ENCODE measurements around the gene AGR2.
A peak's percentile ranks its signal among the peaks of the same experiment; 100 is the strongest.
"Not testable (repeated sequence)": the region's sequence is repeated elsewhere in the genome, so short reads cannot be mapped to it uniquely, and the experiment has no call there.

Gene AGR2

DNA sequence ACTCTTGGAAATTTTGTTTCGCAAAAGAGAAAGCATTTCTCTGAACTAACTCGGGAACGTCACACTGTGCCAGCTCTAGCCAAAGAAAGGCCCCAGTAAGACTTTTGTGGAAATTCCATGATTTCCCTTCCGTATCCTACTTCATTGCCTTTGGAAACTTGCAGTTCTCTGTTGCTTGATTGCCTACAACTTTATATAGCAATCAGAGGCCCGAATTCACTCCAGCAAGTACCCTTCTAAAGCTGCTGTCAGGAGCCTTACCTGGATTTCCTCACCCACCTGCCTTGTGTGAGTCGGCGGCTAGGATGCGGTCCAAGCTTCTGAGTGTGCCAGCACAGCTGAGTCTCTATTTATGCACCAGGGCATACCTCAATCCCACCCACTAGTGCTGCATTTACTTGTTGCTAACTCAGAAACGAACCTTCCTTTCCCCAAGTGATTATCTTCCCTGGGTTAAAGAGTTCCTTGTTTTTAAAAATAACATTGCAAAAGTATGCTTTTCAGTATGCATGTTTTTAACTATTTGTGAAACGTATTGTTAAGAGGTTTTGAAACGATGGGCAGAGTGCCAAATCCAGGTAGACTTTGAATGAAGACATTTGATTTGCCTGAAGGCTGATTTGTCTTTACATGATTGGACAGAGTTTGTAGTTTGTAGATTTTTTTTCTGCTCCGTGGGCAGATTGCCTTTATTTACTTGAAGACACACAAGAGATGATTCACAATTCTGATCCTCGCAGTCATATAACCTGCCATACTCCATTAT lies at the start of gene AGR2:
Gene AGR2, minus strand, starts transcription at position 326 of the 766 bp plus-strand sequence. CDS start 3,203 bp downstream, outside the sequence.
- peak; percentile 41 for DNase-seq (ENCODE audit: low spot score)

DNA sequence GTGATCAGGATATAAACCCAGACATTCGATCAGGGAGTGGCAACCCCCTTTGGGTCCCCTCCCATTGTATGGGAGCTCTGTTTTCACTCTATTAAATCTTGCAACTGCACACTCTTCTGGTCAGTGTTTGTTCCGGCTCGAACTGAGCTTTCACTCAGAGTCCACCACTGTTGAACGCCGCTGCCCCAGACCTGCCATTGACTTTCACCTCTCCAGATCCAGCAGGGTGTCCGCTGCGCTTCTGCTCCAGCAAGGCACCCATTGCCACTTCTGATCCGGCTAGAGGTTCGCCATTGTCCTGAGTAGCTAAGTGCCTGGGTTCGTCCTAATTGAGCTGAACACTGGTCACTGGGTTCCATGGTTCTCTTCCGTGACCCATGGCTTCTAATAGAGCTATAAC lies 48.4 kb upstream of the AGR2 start:
- DNase-seq (ENCODE audit: low spot score), result not testable (repeated sequence)

DNA sequence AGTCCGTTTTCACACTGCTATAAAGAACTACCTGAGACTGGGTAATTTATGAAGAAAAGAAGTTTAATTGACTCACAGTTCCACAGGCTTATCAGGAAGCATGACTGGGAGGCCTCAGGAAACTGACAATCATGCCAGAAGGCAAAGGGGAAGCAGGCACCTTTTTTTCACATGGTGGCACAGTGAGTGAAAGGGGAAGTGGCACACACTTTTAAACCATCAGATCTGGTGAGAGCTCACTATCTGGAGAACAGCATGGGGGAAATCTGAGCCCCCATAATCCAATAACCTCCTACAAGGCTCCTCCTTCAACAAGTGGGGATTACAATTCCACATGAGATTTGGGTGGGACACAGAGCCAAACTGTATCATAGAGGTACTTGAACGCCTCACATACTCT lies 47.0 kb upstream of the AGR2 start:
- DNase-seq (ENCODE audit: low spot score), result no peak

DNA sequence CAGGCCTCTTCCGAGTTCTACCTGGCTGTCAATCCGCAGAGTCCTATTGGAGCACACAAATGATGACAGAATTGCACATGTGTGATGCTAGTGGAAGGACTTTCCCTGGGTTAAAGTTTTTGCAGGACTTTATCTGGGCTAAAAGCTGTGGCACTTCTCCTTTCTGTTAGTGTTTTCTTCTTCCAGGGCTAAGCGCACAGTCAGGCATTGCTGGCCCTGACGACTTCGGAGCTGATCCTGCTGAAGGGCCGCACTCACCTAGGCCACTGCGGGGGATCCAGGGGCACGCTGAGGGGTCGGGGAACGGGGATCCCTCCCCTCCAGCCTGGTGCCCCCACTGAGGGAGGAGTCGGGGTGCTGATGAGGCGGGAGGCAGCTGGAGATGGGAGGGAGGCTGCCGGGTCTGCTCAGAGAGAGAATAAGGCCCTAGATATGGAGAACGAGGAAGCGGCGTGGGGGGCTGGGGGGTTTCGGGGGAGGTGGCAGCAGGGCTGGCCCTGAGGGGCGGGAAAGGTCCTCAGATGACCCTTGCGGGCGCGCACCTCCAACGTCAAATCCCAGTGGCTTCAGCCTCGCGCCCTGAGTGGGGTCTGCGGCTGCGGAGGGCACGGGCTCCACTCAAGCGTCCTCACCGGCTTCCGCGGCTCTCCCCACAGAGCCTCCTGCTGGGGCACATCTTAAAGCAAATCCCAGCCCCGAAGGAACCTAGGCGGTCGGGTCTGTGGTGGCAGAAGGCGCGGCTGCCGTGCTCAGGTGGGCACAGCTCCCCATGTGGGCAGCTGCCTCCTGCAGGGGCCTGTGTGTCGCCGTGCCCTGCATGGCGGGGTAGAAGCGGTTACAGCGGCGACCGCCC lies 46.0 kb upstream of the AGR2 start:
- DNase-seq (ENCODE audit: low spot score), result no peak

DNA sequence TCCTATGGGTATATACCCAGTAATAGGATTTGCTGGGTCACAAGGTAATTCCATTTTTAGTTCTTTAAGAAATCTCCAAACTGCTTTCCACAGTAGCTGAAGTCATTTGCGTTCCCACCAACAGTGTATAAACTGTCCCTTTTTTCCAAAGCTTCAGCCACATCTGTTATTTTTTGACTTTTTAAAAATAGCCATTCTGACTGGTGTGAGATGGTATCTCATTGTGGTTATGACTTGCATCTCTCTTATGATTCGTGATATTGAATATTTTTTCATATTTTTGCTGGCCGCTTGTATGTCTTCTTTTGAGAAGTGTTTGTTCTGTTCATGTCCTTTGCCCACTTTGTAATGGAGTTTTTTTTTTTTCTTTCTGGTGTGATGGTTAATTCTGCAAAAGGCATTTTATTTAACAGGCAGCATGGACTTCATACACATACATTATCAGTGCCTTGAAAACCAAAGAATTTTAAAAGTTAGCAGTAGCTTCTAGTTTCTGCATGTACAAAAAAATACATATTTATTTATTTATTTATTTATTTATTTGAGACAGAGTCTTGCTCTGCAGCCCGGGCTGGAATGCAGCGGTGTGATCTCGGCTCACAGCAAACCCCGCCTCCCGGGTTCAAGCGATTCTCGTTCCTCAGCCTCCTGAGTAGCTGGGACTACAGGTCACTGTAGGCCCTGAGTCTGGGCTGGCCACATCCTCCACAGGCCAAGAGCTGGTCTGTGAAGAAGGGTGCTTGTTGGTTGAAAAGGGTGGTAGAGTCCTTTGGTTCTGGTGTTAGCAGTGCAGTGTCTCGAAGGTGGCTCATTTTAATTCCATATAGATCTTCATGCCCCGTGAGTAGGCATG lies 44.7 kb upstream of the AGR2 start:
- no peak for DNase-seq (ENCODE audit: low spot score)

DNA sequence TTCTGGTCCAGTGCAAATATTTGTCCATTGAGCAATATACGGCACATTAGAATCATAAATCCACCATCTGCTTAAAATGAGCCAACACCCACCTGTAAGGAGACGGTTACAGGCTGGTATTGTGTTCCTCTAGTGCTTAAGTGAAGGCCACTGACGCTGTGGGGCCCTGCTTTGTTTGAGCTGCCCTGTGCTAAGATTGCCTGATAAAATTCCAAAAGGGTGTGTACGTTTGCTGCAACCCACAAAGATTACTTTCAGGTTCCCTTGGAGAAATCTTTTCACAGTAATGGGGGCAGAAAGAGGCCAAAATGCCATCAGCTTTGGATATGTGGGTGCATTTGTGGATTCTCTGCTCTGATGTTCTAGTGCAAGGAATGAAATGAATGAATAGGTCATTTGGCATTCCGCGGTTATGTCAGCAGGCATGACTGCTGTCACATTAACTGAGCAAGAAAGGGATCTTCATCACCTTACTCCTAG lies 42.6 kb upstream of the AGR2 start:
- peak; percentile 52 for DNase-seq (ENCODE audit: low spot score)

DNA sequence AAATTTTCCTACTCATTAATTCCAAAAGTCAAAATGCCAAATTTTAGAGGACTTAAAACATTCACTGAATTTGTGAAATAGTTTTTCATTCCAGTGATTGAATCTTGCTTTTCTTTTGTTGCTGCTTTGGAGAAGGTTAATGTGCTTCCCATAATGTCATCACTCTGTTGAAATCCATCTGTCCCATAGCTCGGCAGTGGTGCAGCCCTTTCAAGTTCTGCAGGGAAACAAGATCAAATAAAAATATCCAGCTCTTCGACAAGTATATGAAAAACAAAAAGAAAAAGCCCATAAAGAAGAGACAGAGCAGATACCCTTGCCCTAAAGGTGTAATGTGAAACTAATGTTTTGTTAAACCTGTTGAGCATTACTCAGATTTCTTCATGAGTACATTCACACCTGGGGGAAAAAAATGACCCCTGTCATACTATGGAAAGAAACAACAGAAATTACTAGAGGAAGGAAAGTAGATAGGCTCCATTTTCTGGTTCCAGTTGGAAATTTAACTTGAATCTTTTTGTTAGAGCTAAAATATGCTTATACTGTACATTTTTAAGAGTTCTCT lies 41.9 kb upstream of the AGR2 start:
- DNase-seq (ENCODE audit: low spot score), result no peak

DNA sequence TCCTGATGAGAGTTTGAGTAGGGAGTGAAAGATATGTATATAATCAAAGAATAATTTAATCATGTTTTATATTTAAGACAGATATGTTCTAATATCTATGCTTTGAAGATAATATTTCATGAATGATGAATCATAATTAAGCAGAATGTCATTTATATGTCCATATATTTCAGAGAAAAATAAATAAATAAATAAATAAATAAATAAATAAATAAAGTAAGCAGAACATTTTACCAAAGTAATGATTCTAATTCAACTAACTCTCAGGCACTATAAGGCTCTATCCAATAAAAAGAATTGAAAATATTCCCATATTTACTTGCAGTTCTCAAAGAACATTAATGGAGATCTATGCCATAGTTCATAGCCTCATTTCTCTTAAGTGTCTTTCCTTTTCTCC lies 40.9 kb upstream of the AGR2 start:
- DNase-seq (ENCODE audit: low spot score), result no peak

DNA sequence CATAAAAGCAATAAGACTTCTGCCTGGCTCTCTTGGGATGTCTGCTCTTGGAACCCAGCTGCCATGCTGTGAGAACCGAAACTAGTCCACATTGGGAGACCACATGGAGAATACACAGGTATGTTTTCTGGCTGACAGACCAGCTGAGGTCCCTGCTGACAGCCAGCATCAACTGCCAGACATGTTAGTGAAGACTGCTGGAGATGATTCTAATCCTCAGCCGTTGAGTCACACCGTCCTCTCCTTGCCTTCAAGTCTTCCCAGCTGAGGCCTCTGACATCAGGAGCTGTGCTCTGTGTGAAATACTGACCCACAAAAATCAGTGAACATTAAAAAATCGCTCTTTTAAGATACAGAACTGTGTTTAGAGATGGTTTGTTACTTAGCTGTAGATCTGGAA lies 36.9 kb upstream of the AGR2 start:
- DNase-seq (ENCODE audit: low spot score), result peak; percentile 26

DNA sequence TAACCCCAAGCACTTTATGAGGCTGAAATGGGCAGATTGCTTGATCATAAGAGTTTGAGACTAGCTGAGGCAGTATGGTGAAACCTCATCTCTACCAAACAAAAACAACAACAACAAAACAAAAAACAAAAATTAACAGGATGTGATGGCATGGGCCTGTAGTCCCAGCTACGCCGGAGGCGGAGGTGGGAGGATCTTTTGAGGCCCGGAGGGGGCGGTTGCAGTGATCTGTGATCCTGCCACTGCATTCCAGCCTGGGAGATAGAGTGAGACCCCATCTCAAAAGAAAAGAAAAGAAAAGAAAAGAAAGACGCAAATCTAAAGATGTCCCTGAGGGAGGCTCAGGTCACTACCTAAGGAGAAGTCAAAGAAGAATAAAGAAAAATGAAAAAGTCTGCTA lies 35.3 kb upstream of the AGR2 start:
- DNase-seq (ENCODE audit: low spot score), result no peak

DNA sequence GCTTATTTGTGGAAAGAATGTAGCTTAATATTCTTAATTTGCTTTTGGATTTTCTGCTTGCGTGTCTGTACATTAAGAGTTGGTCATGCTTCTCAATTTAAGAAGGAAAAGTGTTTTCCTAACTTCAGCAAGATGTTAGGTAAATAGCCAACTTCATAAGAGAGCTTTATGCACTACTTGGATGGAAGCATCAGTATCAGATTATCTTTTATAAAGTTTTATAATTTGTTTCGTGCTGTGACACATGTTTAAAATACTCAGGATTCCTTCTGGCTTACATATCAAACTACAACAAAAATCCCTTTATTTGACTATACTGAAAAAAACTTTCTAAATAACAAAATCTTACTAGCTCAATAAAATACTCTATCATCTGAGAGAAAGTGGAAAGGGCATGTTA lies 34.8 kb upstream of the AGR2 start:
- DNase-seq (ENCODE audit: low spot score), result no peak

DNA sequence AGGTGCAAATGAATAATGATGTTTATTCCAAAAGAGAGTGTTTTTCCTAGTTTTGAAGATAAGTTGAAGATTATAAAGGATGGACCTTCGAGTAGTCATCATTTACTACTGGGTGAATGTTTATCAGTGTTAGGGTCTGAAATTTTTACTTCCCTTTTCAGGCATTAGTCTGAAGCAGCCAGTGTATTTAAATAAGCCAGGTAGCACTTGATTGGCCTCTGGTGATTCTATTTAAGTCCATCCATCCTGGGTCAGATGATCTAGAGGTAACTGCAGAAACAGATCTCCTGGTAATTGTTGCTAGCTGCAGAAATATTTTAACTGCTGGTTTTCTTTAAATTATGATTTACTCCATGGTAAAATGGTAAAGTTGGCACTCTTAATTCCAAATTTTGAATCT lies 34.1 kb upstream of the AGR2 start:
- no peak for DNase-seq (ENCODE audit: low spot score)

DNA sequence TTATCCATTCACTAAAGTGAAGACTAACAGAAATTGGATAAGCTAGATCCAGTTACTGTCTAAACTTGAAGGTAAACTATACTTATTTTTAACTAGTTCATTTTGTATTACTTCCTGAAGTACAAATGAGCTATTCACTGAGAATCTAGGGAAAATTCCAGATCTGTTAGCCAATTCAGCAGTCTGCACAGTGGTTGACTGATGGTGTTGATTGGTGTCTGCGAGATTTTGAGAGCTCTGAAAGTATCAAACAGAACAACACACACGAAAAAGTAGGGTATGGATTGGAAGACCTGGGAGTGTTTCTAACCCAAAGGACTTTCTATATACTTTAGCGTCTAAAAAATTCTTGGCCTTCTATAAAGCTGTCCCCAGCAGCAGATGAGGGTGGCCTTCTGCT lies 33.6 kb upstream of the AGR2 start:
- DNase-seq (ENCODE audit: low spot score), result no peak

DNA sequence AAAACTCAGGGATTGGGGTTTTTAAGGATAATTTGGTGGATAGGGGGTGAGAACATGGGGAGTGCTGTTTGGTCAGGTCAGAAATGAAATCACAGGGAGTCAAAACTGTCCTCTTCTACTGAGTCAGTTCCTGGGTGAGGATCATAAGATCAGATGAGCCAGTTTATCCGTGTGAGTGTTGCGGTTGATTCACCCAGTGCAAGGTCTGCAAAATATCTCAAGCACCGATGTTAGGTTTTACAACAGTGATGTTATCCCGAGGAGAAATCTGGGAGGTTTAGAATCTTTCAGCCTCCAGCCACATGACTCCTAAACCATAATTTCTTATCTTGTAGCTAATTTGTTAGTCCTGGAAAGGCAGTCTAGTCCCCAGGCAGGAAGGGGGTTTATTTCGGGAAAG lies 31.7 kb upstream of the AGR2 start:
- no peak for DNase-seq (ENCODE audit: low spot score)

DNA sequence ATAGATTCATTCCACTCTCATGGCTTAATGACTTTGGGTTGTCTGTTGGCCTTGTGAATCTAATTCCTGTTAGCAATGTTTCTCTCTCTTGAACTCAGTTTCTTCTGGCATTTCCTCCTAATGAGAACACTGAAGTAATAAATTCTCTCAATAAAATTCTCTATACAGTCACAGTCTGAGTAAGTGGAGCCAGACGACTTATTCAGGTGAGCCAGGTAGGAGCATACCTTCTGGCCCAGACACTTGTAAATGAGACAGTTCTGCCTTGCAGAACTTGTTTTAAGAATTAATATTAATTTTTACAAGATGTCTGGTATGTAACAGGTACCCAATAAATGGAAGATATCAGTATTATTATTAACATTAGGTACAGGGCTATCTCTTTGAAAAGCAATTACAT lies 28.6 kb upstream of the AGR2 start:
- DNase-seq (ENCODE audit: low spot score), result no peak

DNA sequence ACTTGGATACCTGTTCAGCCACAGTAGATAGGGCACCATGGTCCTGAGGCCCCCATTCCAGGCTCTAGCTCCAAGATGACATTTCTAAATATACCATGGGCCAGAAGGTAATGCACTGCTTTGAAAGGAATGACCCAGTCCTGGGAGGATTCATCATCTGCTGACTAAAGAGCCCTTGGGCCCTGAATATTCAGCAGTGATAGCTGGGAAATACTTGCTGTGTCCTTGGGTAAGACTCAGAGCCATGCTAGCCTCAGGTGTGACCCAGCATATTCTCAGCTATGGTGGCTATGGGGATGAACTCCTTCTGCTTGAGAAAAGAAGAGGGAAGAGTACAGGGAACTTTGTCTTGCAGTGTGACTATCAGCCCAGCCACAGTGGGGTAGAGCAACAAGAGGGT lies 21.3 kb upstream of the AGR2 start:
- no peak for DNase-seq (ENCODE audit: low spot score)

DNA sequence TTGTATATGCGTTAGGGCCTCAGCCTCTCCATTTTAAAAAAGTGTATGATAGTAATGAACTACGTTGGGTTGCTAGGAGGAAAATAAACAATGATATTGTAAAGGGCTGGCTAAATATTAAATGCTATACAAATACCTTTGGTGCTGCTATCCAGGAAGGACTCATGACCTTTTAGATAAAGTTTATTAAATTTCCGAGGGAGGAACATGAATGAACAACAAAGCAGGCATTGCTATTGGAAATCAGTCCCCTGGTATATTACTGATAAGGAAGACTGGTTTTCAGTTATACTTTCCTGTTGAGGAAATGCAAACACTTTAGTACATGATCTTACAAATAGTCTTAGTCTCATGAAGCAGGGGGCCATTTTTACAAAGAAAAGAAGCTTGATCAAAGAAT lies 17.2 kb upstream of the AGR2 start:
- no peak for DNase-seq (ENCODE audit: low spot score)

DNA sequence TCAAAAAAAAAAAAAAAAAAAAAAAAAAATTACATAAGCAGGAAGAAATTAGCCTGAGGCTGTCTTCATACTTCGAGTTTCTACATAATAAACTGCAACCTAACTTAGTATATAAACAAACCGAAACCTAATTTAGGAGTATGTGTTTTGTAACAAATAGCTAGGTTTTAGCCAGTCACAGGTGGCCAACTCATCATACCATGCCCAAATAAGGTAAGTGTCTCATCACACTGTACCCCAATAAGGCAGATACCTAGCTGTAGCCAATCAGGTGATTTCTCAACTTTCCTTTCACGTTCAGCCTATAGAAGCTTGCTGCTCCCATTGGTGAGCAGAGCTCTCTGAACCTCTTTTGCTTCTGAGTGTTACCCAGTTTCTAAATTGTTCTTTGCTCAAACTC lies 13.9 kb upstream of the AGR2 start:
- no peak for DNase-seq (ENCODE audit: low spot score)

DNA sequence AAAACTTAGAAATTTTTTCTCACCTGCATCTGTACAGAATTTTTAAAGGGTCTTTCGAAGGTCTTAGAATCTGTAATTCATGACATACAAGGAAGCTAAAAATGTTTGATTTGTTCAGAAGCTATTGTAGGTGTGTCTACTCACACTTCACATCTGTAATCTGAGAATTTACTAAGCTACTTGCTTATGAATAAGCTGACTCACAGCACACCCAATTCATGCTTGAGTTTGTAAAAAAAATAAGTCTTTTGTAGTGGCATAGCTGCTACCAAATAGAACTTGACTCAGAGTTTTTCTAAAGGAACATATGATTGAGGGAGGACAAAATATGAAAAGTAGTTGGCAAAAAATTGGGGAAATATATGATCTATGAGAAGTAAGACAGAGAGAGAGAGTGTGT lies 12.7 kb upstream of the AGR2 start:
- DNase-seq (ENCODE audit: low spot score), result peak; percentile 76

DNA sequence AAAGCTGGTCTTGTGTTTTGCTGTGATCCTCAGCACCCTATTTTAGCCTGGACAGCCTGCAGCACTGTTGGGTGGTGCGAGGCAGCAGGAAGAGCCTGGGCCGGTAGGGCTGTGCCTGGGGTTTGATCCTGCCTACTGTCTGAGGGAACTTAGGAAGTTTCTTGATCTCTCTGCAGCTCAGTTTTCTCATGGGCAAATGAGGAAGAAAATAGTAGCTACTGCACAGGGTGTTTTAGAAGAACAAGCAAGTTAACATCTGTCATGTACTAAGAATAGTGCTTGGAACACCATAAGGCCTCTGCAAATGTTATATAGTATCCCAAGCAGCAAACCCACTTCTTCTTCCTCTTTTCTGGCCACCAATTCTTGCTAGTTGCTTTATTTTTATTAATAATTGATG lies 12.0 kb upstream of the AGR2 start:
- no peak for DNase-seq (ENCODE audit: low spot score)

DNA sequence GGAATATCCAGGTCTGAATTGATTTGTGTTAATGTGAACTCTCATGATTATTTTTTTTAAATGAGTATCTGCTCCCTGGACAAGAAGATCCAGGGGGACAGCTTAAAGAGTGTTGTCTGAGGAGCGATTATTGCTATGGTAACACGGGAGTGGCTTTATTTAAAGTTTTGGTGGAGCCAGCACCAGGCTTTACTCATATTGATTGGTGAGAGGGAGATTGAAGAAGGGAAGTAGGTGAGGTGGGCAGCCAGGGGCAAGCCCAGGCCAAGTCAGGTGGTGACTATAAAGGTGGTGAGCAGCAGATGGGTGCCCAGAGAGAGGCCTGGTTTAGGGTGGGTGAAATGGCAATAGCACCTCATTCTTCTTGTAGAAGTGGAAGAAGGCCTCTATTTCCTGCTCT lies 10.2 kb upstream of the AGR2 start:
- no peak for DNase-seq (ENCODE audit: low spot score)

DNA sequence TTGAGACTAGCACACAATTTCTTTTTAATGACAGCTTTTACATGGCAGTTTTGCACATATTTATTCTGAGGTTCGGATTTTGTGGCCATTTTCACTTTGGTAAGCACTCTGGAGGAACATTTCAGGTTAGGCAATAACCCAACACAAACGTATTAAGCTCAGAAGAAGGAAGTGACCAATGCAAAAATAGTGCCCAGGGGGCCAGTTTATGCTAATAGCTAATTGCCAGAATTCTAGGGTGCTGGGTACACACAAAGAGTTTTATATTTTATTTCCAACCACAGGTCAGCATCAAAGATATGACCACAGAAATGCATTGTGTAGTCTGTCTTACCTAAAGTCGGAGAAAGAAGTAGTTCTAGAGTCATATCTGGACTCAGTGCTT lies 8.4 kb upstream of the AGR2 start:
- DNase-seq (ENCODE audit: low spot score), result peak; percentile 32

Measured in kidney tubule cell (primary cell).